Transverse colon (tissue), 4 donors: Measurements from ENCODE around the gene CHD1L.

ENCODE experiments used
- CTCF ChIP-seq, 5 experiments: fragments of 200-600 bp in 3 of 5; fragments of 450-650 bp in 2 of 5; sonication (generic) in 3 of 5; IDR thresholded peaks; 1 replicate in 2 of 5; 2 replicates in 3 of 5; pipeline ENCODE4 v1.5.1; 2016 to 2017; ENCODE audit warnings: antibody characterized with exemption in 5 of 5, inconsistent platforms in 3 of 5, mild to moderate bottlenecking in 2 of 5, moderate library complexity in 1 of 5
- POLR2AphosphoS5 ChIP-seq, 3 donors: sonication (generic); formaldehyde crosslinking; IDR thresholded peaks; one replicate each; pipeline ENCODE4 v1.6.1; 2016; ENCODE audit warnings: antibody characterized with exemption in 3 of 3

DNA sequence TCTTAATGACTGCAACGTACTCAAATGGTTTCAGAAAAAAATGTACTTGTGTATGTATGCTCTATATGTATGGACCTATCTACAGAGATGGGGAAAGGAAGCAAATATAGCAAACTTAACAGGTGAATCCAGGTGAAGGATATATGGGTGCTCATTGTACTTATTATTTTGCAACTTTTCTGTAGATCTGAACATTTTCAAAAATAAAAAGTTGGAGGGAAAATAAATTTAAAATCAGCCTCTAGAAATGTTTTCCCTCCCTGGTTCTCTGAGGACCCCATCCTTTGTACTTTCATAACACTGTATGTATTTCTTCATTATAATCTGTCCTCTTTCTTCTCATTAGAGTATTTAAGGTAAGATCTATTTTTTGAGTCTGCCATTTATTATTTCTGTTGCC, 35.3 kb upstream of the CHD1L start:
- TF ChIP-seq CTCF (IDR thresholded peaks at IDR 0.05) = no peak
- no peak for TF ChIP-seq POLR2AphosphoS5 (IDR thresholded peaks at IDR 0.05)
